HUES6 (cell line): Measurements from ENCODE around the gene FBXO21.
"Not testable (repeated sequence)": the region's sequence is repeated elsewhere in the genome, so short reads cannot be mapped to it uniquely, and the experiment has no call there.

ENCODE experiments used
- H3K27ac ChIP-seq: 2 replicates; pipeline ENCODE4 v1.7.0; 2013; ENCODE audit warnings: low read depth, mild to moderate bottlenecking, low read length, inconsistent platforms
- H3K27me3 ChIP-seq: 2 replicates; pipeline ENCODE4 v1.6.1; 2013; ENCODE audit warnings: low read length; ENCODE audit not compliant: control insufficient read depth, insufficient read depth
- H3K36me3 ChIP-seq: 2 replicates; pipeline ENCODE4 v1.6.1; 2013; ENCODE audit warnings: low read length; ENCODE audit not compliant: control insufficient read depth, insufficient read depth
- H3K4me1 ChIP-seq: 2 replicates; pipeline ENCODE4 v1.6.1; 2013; ENCODE audit warnings: low read length; ENCODE audit not compliant: control insufficient read depth, insufficient read depth
- H3K4me3 ChIP-seq: 2 replicates; pipeline ENCODE4 v1.5.1; 2013; ENCODE audit warnings: low read depth, low read length
- H3K9ac ChIP-seq: one replicate; pipeline ENCODE4 v1.6.1; 2013; ENCODE audit warnings: mild to moderate bottlenecking, low read length
- H3K9me3 ChIP-seq: 2 replicates; pipeline ENCODE4 v1.6.1; 2013; ENCODE audit warnings: low read depth, low read length; ENCODE audit not compliant: control insufficient read depth, insufficient read depth

FBXO21 gene

GRCh38 chr12:117202033-117202432 lies 11.8 kb upstream of the FBXO21 start:
- Histone ChIP-seq H3K9ac (no peak overlapping the region), H3K9me3 (peaks cover 3% of the 10 kb centered on the region; the same call in 1 of the 2 replicates), H3K4me1 (no peaks in the 10 kb centered on the region)

DNA sequence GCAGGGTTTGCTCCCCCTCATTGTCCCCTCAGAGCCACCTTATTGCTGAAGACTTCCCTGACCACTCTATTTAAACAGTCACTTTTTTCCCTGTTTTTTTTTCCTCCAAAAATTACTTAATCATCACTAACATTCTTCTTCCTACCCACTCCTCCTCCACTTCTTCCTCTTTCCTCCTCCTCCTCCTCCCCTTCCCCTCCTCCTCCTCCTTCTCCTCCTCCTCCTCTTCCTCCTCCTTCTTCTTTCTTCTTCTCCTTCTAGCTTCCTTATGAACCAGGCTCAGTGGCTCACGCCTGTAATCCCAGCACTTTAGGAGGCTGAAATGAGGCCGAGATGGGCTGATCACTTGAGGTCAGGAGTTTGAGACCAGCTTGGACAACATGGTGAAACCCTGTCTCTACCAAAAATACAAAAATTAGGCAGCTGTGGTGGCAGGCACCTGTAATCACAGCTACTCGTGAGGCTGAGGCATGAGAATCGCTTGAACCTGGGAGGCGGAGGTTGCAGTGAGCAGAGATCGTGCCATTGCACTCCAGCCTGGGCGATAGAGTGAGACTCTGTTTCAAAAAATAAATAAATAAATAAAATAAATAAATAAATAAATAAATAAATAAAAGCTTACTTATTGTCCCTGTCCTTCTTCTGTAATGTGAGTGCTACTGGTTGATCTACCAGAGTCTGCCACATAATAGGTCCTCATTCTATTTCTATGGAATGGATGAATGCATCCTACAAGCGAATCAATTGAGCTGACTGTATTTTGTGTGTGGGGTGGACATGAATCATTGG lies 9.9 kb upstream of the FBXO21 start:
- H3K9me3 ChIP-seq, H3K4me3 ChIP-seq, H3K4me1 ChIP-seq, H3K27ac ChIP-seq, H3K36me3 ChIP-seq, H3K27me3 ChIP-seq, H3K9ac ChIP-seq: not testable (repeated sequence)

More at GRCh38 chr12:117202033-117202432, 11.8 kb upstream of the FBXO21 start:
- Histone ChIP-seq H3K36me3 (no peaks in the 10 kb centered on the region), H3K27ac (no peak overlapping the region), H3K27me3 (no peaks in the 10 kb centered on the region), H3K4me3 (no peak overlapping the region)

DNA sequence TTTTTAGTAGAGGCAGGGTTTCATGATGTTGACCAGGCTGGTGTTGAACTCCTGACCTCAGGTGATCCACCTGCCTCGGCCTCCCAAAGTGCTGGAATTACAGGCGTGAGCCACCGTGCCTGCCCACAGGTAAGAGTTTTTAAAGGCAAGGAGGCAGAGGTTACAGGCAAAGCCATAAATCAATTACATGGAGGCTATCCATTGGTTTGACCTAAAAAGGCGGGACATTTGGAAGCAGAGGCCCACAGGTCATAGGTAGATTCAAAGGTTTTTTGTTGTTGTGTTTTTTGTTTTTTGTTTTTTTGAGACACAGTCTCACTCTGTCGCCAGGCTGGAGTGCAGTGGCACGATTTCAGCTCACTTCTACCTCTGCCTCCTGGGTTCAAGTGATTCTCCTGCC lies 6.1 kb upstream of the FBXO21 start:
- not testable (repeated sequence) for H3K4me3 ChIP-seq, H3K27ac ChIP-seq, H3K27me3 ChIP-seq, H3K4me1 ChIP-seq, H3K9ac ChIP-seq, H3K36me3 ChIP-seq, H3K9me3 ChIP-seq

- H3K4me3 ChIP-seq, H3K4me1 ChIP-seq, H3K9ac ChIP-seq, H3K36me3 ChIP-seq, H3K27ac ChIP-seq, H3K9me3 ChIP-seq, H3K27me3 ChIP-seq: not testable (repeated sequence)
Observed at GRCh38 chr12:117195027-117195426, 4.8 kb upstream of the FBXO21 start.

DNA sequence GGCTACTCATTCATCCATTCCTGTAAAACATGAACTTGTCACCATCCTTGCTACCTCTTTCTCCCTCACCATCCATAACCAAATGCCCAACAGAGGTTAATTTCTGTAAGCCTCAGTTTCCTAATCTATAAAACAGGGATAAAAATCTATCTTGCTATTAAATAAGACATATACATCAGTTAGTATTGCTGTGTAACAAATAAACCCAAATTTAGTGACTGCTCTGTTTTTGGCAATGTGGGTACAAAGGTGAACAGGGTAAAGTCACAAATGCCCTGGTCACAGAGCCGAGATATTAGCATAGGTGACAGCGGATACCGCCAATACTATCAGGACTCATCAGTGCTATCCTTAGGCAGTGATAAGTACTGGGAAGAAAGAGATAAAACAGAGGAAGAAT lies 3.6 kb upstream of the FBXO21 start:
- Histone ChIP-seq H3K36me3 (no peaks in the 10 kb centered on the region), H3K4me1 (peaks cover 3% of the 10 kb centered on the region; the same call in 1 of the 2 replicates), H3K27ac (no peak overlapping the region), H3K27me3 (peaks cover 7% of the 10 kb centered on the region), H3K4me3 (no peak overlapping the region), H3K9me3 (0 out of 2 replicates have a peak, but pooled peaks cover 3% of the 10 kb centered on the region), H3K9ac (no peak overlapping the region)

DNA sequence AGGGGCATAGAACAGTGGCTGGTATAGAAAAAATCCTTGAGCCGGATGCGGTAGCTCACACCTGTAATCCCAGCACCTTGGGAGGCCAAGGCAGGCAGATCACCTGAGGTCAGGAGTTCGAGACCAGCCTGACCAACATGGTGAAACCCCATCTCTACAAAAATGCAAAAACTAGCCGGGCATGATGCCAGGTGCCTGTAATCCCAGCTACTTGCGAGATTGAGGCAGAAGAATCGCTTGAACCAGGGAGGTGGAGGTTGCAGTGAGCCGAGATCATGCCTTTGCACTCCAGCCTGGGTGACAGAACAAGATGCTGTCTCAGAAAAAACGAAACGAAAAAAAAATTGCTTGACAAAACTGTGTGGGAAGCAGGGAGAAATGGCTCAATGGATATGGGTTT lies 2.3 kb upstream of the FBXO21 start:
- H3K4me1 ChIP-seq, H3K4me3 ChIP-seq, H3K9ac ChIP-seq, H3K27ac ChIP-seq, H3K27me3 ChIP-seq, H3K36me3 ChIP-seq, H3K9me3 ChIP-seq: not testable (repeated sequence)

DNA sequence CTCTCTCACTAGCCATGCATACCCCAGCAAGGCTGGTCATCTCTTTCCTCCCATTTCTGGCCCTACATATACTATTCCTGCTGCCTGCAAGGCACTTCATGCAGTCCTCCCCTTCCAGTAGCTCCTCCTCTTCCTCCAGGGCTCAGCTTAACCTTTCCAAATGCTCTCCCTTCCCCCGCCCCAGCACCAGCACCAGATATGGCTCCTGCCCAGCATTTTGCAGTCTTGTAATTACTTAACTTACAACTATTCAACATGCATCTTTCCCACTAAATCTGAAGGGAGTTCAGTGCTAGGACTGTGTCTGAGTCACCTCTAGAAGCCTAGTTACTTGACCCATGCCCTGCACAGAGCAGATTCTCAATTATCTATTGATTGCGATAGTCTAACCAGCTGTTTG lies 1.8 kb upstream of the FBXO21 start:
- H3K4me1 ChIP-seq = peaks cover 7% of the 10 kb centered on the region; the same call in 1 of the 2 replicates
- H3K36me3 ChIP-seq = peaks cover 9% of the 10 kb centered on the region
- no peak overlapping the region for H3K9ac ChIP-seq
- 0 out of 2 replicates have a peak, but pooled peaks cover 3% of the 10 kb centered on the region for H3K9me3 ChIP-seq
- H3K27me3 ChIP-seq = peaks cover 7% of the 10 kb centered on the region
- no peak overlapping the region for H3K27ac ChIP-seq
- no peak overlapping the region for H3K4me3 ChIP-seq

DNA sequence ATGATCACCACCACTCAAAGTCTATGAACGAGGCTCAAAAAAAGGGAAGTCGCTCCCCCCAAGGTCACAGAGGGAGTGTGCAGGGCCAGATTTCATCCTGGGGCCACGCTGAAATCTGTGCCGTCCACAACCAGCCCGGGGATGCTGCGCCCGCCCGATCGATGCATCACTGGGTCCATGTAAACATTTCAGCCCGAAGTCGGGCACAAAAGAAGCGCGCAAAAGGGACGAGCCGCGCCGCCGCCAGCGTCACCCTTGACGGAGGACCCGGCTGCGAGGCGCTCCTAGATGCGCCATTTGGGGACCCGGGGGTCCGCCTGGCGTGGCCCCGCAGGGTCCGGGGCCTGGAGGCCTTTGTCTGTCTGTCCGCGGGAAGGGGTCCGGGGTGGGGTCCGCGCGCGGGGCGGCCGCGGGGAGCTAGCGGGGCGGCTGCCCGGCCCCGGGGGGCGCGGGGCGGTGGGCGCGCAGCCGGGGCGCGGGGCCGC lies 503 bp downstream of the FBXO21 start:
- no peak overlapping the region for H3K27ac ChIP-seq
- peak overlapping the region; percentile 100 for H3K4me3 ChIP-seq
- H3K4me1 ChIP-seq = peaks cover 7% of the 10 kb centered on the region; the same call in 1 of the 2 replicates
- peaks cover 7% of the 10 kb centered on the region for H3K27me3 ChIP-seq
- 0 out of 2 replicates have a peak, but pooled peaks cover 3% of the 10 kb centered on the region for H3K9me3 ChIP-seq
- peaks cover 28% of the 10 kb centered on the region for H3K36me3 ChIP-seq
- peak overlapping the region; percentile 97 for H3K9ac ChIP-seq

DNA sequence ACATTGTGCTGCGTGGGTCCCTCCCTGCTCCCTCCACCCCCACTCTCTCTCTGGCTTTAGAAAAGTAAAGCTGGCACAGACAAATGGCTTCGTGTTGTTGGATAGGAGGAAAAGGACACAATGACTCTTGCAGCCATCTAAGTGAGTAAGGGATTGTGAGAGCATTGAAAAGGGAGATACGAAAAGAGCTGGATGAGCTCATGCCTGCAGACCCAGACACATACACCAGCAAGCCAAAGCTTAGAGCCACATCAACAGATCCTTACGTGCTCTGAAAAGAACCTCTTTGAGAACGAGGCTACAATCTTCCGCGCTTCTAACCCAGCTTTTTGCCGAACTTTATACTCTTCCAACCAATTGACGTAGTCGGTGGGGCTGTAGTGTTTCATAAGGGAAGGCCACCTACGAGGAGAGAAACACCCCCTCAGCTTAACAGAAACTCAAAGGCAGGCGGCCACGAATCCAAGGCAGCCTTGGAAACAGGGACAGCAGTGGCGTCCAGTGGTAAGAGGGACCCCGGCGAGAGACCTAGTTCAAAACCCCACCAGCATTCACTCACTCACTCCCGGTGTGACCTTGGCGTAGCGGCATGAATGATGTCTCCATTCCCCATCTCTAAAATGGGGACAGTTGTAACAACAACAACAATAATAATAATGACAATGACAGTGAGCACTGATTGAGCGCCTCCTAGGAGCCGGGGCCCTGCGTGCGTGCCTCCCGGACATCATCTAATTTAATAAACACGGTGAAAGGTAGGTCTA lies 1.1 kb downstream of the FBXO21 start:
- peak overlapping the region; percentile 97 for H3K9ac ChIP-seq
- peak overlapping the region; percentile 100 for H3K4me3 ChIP-seq
- peaks cover 7% of the 10 kb centered on the region; the same call in 1 of the 2 replicates for H3K4me1 ChIP-seq
- H3K9me3 ChIP-seq = 0 out of 2 replicates have a peak, but pooled peaks cover 3% of the 10 kb centered on the region
- no peak overlapping the region for H3K27ac ChIP-seq
- peaks cover 34% of the 10 kb centered on the region for H3K36me3 ChIP-seq
- H3K27me3 ChIP-seq = peaks cover 7% of the 10 kb centered on the region

- no peak overlapping the region for H3K9ac ChIP-seq
- H3K27me3 ChIP-seq = peaks cover 7% of the 10 kb centered on the region
- H3K36me3 ChIP-seq = peaks cover 44% of the 10 kb centered on the region
- H3K27ac ChIP-seq = no peak overlapping the region
- H3K9me3 ChIP-seq = no peaks in the 10 kb centered on the region
- no peak overlapping the region for H3K4me3 ChIP-seq
- peaks cover 7% of the 10 kb centered on the region; the same call in 1 of the 2 replicates for H3K4me1 ChIP-seq
Observed at GRCh38 chr12:117188121-117188665, 2.1 kb downstream of the FBXO21 start.

DNA sequence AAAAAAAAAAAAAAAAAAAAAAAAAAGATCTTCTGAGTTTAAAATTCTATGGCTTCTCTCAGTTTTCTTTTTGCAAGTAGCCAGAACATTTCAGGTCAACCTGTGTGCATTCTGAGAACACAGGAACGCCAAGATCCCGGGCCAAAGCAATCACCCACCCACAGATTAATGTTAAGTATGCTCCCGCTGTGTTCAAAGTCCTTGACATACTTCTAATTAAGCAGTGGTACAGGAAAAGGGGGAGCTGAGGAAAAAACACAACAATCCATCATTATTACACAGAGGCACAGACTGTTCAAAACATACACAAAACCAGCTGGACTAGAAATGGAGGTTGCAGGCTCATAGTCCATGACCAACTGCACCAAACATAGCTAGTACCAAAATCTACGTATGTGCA lies 2.8 kb downstream of the FBXO21 start:
- Histone ChIP-seq H3K27me3 (peaks cover 7% of the 10 kb centered on the region), H3K27ac (no peak overlapping the region), H3K4me3 (no peak overlapping the region), H3K36me3 (peaks cover 51% of the 10 kb centered on the region), H3K9me3 (no peaks in the 10 kb centered on the region), H3K9ac (no peak overlapping the region), H3K4me1 (peaks cover 7% of the 10 kb centered on the region; the same call in 1 of the 2 replicates)
